ENCODE measurements around the gene RBM38.

DNA sequence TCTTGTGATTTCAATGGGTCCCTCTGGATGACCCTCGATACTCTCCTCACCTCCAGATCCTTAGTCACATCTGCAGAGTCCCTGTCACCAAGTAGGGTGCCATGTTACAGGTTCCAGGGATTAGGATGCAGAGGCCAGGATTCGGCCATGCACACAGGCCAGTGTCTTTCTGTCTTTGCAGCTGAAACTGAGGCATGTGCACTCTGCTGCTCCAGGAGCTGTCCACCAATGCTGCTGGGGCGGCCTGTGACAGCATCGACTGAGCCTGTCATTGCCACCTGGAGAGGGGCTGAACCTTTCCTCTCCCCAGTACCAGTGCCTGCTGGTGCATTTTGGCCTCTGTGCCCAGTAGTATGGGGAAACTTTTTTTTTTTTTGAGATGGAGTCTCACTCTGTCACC, 4.4 kb upstream of the RBM38 start:
- TF ChIP-seq MAFK (IDR thresholded peaks at IDR 0.05; ENCODE audit: low read depth, low read length), result no peak
- TF ChIP-seq, protein P1, sequence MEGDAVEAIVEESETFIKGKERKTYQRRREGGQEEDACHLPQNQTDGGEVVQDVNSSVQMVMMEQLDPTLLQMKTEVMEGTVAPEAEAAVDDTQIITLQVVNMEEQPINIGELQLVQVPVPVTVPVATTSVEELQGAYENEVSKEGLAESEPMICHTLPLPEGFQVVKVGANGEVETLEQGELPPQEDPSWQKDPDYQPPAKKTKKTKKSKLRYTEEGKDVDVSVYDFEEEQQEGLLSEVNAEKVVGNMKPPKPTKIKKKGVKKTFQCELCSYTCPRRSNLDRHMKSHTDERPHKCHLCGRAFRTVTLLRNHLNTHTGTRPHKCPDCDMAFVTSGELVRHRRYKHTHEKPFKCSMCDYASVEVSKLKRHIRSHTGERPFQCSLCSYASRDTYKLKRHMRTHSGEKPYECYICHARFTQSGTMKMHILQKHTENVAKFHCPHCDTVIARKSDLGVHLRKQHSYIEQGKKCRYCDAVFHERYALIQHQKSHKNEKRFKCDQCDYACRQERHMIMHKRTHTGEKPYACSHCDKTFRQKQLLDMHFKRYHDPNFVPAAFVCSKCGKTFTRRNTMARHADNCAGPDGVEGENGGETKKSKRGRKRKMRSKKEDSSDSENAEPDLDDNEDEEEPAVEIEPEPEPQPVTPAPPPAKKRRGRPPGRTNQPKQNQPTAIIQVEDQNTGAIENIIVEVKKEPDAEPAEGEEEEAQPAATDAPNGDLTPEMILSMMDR (conservative IDR thresholded peaks at IDR 0.05; ENCODE audit: low read depth, low read length), result no peak
- TF ChIP-seq RAD21 (IDR thresholded peaks at IDR 0.05; ENCODE audit: low read length), result no peak

All from IMR-90 (cell line).